H1 (cell line): Measurements from ENCODE around the gene GPC6. TPM values are rescaled to one million over a fixed set of nuclear protein-coding genes. Genes with fewer than 3 reads are reported as not detected.

ENCODE experiments used
- CTCF ChIP-seq, 3 experiments: IDR thresholded peaks; 1 replicate in 2 of 3; 2 replicates in 1 of 3; pipeline versions ENCODE4 v1.5.1 to v1.6.1; 2011; ENCODE audit warnings: low read length in 3 of 3, mild to moderate bottlenecking in 3 of 3, inconsistent platforms in 2 of 3, low read depth in 1 of 3, moderate library complexity in 1 of 3; ENCODE audit not compliant: insufficient read depth in 1 of 3; ENCODE audit errors: control extremely low read depth in 1 of 3
- polyA plus RNA-seq, 7 experiments: library from polyadenylated mRNA; depleted of rRNA in 3 of 7; stranded (reverse) in 5 of 7; unstranded in 2 of 7; fragments of >200 nt in 5 of 7; fragments of 200-250 nt in 2 of 7; gene quantifications; 1 replicate in 5 of 7; 2 replicates in 1 of 7; 4 replicates in 1 of 7; pipeline versions ENCODE4 v1.2.1 to v1.2.3, GENCODE V29; 2011 to 2013; ENCODE audit warnings: missing spikeins in 2 of 7, mixed read lengths in 2 of 7
- total RNA-seq: library from RNA; stranded (reverse); fragmentation: NEBNext Ultra II Directional; extraction: Animal tissue kit (Norgen Biotek cat#: 25700); gene quantifications from 2 replicates; pipeline ENCODE4 v1.2.1, GENCODE V29; 2021

GPC6 gene
- total and polyA plus RNA-seq, 2 of the 8 experiments (the other 6 are each of a cell fraction or from before 2014, with no cell fraction given) = 5.4 to 12.0 TPM

- TF ChIP-seq CTCF (IDR thresholded peaks at IDR 0.05; ENCODE audit: control extremely low read depth in 1 of 3, insufficient read depth in 1 of 3, low read depth in 1 of 3, low read length in 3 of 3) = no peak
Measured at GRCh38 chr13:93345770-93346169, 119.2 kb downstream of the GPC6 start (continued).
